Thyroid gland (tissue), 4 donors: ENCODE data around the gene CDH16.
"Not testable (repeated sequence)": the region's sequence is repeated elsewhere in the genome, so short reads cannot be mapped to it uniquely, and the experiment has no call there.

ENCODE experiments used
- POLR2A ChIP-seq, 2 donors: fragments of 450-650 bp; IDR thresholded peaks; one replicate each; pipeline ENCODE4 v1.6.1; 2017; ENCODE audit warnings: antibody characterized with exemption in 2 of 2, mild to moderate bottlenecking in 2 of 2, moderate library complexity in 1 of 2
- TF ChIP-seq, protein P1 (sequence below), 6 experiments: fragments of 200-600 bp in 3 of 6; fragments of 450-650 bp in 3 of 6; sonication (generic) in 3 of 6; IDR thresholded peaks; one replicate each; pipeline ENCODE4 v1.5.1; 2016 to 2019; ENCODE audit warnings: antibody characterized with exemption in 6 of 6, mild to moderate bottlenecking in 2 of 6, inconsistent platforms in 1 of 6, moderate library complexity in 1 of 6

DNA sequence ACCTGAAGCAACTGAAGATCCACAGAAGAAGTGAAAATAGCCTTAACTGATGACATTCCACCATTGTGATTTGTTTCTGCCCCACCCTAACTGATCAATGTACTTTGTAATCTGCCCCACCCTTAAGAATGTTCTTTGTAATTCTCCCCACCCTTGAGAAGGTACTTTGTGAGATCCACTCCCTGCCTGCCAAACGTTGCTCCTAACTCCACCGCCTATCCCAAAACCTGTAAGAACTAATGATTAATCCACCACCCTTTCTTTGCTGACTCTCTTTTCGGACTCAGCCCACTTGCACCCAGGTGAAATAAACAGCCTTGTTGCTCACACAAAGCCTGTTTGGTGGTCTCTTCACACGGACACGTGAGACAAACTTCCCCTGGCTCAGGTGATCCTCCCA, 22.0 kb downstream of the CDH16 start:
- TF ChIP-seq, protein P1, sequence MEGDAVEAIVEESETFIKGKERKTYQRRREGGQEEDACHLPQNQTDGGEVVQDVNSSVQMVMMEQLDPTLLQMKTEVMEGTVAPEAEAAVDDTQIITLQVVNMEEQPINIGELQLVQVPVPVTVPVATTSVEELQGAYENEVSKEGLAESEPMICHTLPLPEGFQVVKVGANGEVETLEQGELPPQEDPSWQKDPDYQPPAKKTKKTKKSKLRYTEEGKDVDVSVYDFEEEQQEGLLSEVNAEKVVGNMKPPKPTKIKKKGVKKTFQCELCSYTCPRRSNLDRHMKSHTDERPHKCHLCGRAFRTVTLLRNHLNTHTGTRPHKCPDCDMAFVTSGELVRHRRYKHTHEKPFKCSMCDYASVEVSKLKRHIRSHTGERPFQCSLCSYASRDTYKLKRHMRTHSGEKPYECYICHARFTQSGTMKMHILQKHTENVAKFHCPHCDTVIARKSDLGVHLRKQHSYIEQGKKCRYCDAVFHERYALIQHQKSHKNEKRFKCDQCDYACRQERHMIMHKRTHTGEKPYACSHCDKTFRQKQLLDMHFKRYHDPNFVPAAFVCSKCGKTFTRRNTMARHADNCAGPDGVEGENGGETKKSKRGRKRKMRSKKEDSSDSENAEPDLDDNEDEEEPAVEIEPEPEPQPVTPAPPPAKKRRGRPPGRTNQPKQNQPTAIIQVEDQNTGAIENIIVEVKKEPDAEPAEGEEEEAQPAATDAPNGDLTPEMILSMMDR (IDR thresholded peaks at IDR 0.05), result not testable (repeated sequence)
- not testable (repeated sequence) for TF ChIP-seq POLR2A (IDR thresholded peaks at IDR 0.05)
